IMR-90 (cell line): ENCODE results near the gene MAPKAPK2. TPM values are rescaled to one million over a fixed set of nuclear protein-coding genes. Genes with fewer than 3 reads are reported as not detected.

Experiments
- ATAC-seq: fragments of 200-7000 bp; cut with Tn5 transposase; 2 replicates; pipeline ENCODE4 v1.9.1; 2020; ENCODE audit warnings: low read depth, mild to moderate bottlenecking, moderate library complexity
- BruUV-seq: library from RNA; stranded (reverse); fragments of 400-500 nt; replicated peaks from 2 replicates; lab custom pipeline; 2021; lab: Mats Ljungman, UMichigan
- CTCF ChIA-PET: fragments of 300-600 bp; formaldehyde crosslinking; extraction: SDS; loops from one replicate; lab custom pipeline; 2021; ENCODE audit warnings: antibody characterized with exemption; lab: Yijun Ruan, JAX
- POLR2A ChIA-PET: fragments of 300-600 bp; sonication (Branson Sonifier 250); formaldehyde crosslinking; loops from one replicate; lab custom pipeline; 2022; ENCODE audit warnings: antibody characterized with exemption; ENCODE audit not compliant: unreplicated experiment; lab: Charles Lee
- DNase-seq: peaks from one replicate; pipeline ENCODE4 v3.0.0; 2013
- H2AFZ ChIP-seq: replicated peaks from 2 replicates; pipeline ENCODE3; 2013; ENCODE audit warnings: low read length, mild to moderate bottlenecking; ENCODE audit not compliant: poor library complexity
- H2AK5ac ChIP-seq: 2 replicates; pipeline ENCODE4 v1.6.1; 2013; ENCODE audit warnings: low read depth, low read length, inconsistent platforms
- H2AK9ac ChIP-seq: replicated peaks from 2 replicates; pipeline ENCODE3; 2013; ENCODE audit warnings: mild to moderate bottlenecking, low read depth, low read length, moderate library complexity; ENCODE audit not compliant: poor library complexity
- H2BK120ac ChIP-seq: 2 replicates; pipeline ENCODE4 v1.6.1; 2013; ENCODE audit warnings: low read depth, low read length, inconsistent platforms
- H2BK15ac ChIP-seq: 3 replicates; pipeline ENCODE4 v1.6.1; 2013; ENCODE audit warnings: low read depth, low read length, inconsistent platforms
- H2BK20ac ChIP-seq: 2 replicates; pipeline ENCODE4 v1.6.1; 2013; ENCODE audit warnings: low read depth, mild to moderate bottlenecking, inconsistent platforms, low read length, moderate library complexity
- H2BK5ac ChIP-seq: 2 replicates; pipeline ENCODE4 v1.6.1; 2013; ENCODE audit warnings: mild to moderate bottlenecking, low read depth, low read length, inconsistent platforms; ENCODE audit not compliant: poor library complexity, severe bottlenecking
- H3K14ac ChIP-seq: replicated peaks from 2 replicates; pipeline ENCODE4 v1.6.1; 2013; ENCODE audit warnings: low read depth, low read length, inconsistent platforms
- H3K18ac ChIP-seq: 2 replicates; pipeline ENCODE4 v1.6.1; 2013; ENCODE audit warnings: low read depth, low read length, control low read depth
- H3K23ac ChIP-seq: 2 replicates; pipeline ENCODE4 v1.6.1; 2013; ENCODE audit warnings: low read depth, low read length, inconsistent platforms
- H3K27ac ChIP-seq: 2 replicates; pipeline ENCODE4 v1.5.1; 2013; ENCODE audit warnings: mild to moderate bottlenecking, control low read depth, low read length; ENCODE audit not compliant: insufficient read depth
- H3K27me3 ChIP-seq: 2 replicates; pipeline ENCODE4 v1.6.1; 2013; ENCODE audit warnings: low read length; ENCODE audit not compliant: control insufficient read depth, insufficient read depth
- H3K36me3 ChIP-seq: 2 replicates; pipeline ENCODE4 v1.6.1; 2013; ENCODE audit warnings: low read length, mixed read lengths; ENCODE audit not compliant: control insufficient read depth, insufficient read depth
- H3K4ac ChIP-seq: 2 replicates; pipeline ENCODE4 v1.6.1; 2013; ENCODE audit warnings: low read depth, low read length, inconsistent platforms
- H3K4me1 ChIP-seq: 2 replicates; pipeline ENCODE4 v1.6.1; 2013; ENCODE audit warnings: low read length, mixed read lengths; ENCODE audit not compliant: control insufficient read depth, insufficient read depth
- H3K4me2 ChIP-seq: 2 replicates; pipeline ENCODE4 v1.6.1; 2013; ENCODE audit warnings: low read depth, mild to moderate bottlenecking, control low read depth, low read length, moderate library complexity
- H3K4me3 ChIP-seq: 2 replicates; pipeline ENCODE4 v1.5.1; 2013; ENCODE audit warnings: low read depth, mild to moderate bottlenecking, control low read depth, low read length, moderate library complexity; ENCODE audit not compliant: insufficient read depth
- H3K56ac ChIP-seq: 2 replicates; pipeline ENCODE4 v1.6.1; 2013; ENCODE audit warnings: low read length, inconsistent platforms; ENCODE audit not compliant: insufficient read depth; ENCODE audit errors: extremely low read depth
- H3K79me1 ChIP-seq, 2 experiments: 2 replicates each; pipeline ENCODE4 v1.6.1; 2013; ENCODE audit warnings: low read length in 2 of 2, inconsistent platforms in 1 of 2, low read depth in 1 of 2
- H3K9ac ChIP-seq: 2 replicates; pipeline ENCODE4 v1.6.1; 2013; ENCODE audit warnings: low read depth, low read length, control low read depth
- H3K9me1 ChIP-seq: 2 replicates; pipeline ENCODE4 v1.6.1; 2013; ENCODE audit warnings: low read length, inconsistent platforms; ENCODE audit not compliant: insufficient read depth
- H3K9me3 ChIP-seq: 2 replicates; pipeline ENCODE4 v1.6.1; 2013; ENCODE audit warnings: low read length; ENCODE audit not compliant: control insufficient read depth, insufficient read depth
- H4K20me1 ChIP-seq: 2 replicates; pipeline ENCODE4 v1.6.1; 2013; ENCODE audit warnings: low read length, inconsistent platforms; ENCODE audit not compliant: insufficient read depth
- H4K5ac ChIP-seq: 2 replicates; pipeline ENCODE4 v1.6.1; 2013; ENCODE audit warnings: mild to moderate bottlenecking, low read depth, low read length, control low read depth
- H4K8ac ChIP-seq, 2 experiments: 2 replicates each; pipeline ENCODE4 v1.6.1; 2013; ENCODE audit warnings: low read depth in 2 of 2, low read length in 2 of 2, control low read depth in 1 of 2, inconsistent platforms in 1 of 2
- H4K91ac ChIP-seq: 2 replicates; pipeline ENCODE4 v1.6.1; 2013; ENCODE audit warnings: low read depth, low read length, inconsistent platforms; ENCODE audit not compliant: insufficient read depth
- CEBPB ChIP-seq: IDR thresholded peaks from 2 replicates; pipeline ENCODE4 v1.6.1; 2012; ENCODE audit warnings: low read depth, low read length, improper control_type of control experiment
- FOS ChIP-seq: fragments of 150-350 bp; IDR thresholded peaks from 2 replicates; pipeline ENCODE4 v1.6.1; 2016; ENCODE audit warnings: low read depth, low read length
- RAD21 ChIP-seq: IDR thresholded peaks from 2 replicates; pipeline ENCODE4 v1.6.1; 2012; ENCODE audit warnings: low read length, improper control_type of control experiment
- SMC3 ChIP-seq: fragments of 150-350 bp; IDR thresholded peaks from 2 replicates; pipeline ENCODE4 v1.6.1; 2016; ENCODE audit warnings: low read depth, mild to moderate bottlenecking, antibody characterized with exemption, low read length, moderate library complexity
- WGBS, 2 experiments: methylation state at CpG; one replicate each; pipeline versions ENCODE4 v1.1.5 to v1.1.7; 2013; ENCODE audit warnings: missing lambda C conversion rate in 2 of 2; ENCODE audit not compliant: insufficient read length in 1 of 2; ENCODE audit errors: extremely low coverage in 2 of 2; 5-methylcytosine and 5-hydroxymethylcytosine counted together
- dilution Hi-C: fragments of 300-500 bp; cut with HindIII; formaldehyde crosslinking; loops from one replicate; pipeline ENCODE4 v1.14.3; 2018; ENCODE audit warnings: low sequenced_read_pairs; ENCODE audit not compliant: unreplicated experiment
- in situ Hi-C: fragments of 300-500 bp; cut with MboI; formaldehyde crosslinking; loops from 3 replicates; pipeline ENCODE4 v1.14.3; 2019; ENCODE audit warnings: low sequenced_read_pairs, inconsistent platforms, mixed read lengths
- intact Hi-C: fragments of 100-400 bp; cut with micrococcal nuclease; formaldehyde crosslinking; loops from 2 replicates; pipeline ENCODE4 v1.10.0; 2022
- polyA plus RNA-seq, 3 experiments: library from polyadenylated mRNA; depleted of rRNA; stranded (reverse); fragments of >200 nt; gene quantifications; 2 replicates each; pipeline ENCODE4 v1.2.3, GENCODE V29; 2012; ENCODE audit warnings: low replicate concordance in 1 of 3
- total RNA-seq: library from RNA; depleted of rRNA; stranded (reverse); fragments of >200 nt; gene quantifications from 2 replicates; pipeline ENCODE4 v1.2.3, GENCODE V29; 2012
- TF ChIP-seq, protein P1 (sequence below): conservative IDR thresholded peaks from 2 replicates; pipeline ENCODE4 v1.5.1; 2012; ENCODE audit warnings: mild to moderate bottlenecking, low read depth, low read length, improper control_type of control experiment

MAPKAPK2 gene
- total and polyA plus RNA-seq, 2 of the 4 experiments (the other 2 are of a cell fraction) = 56.5 to 66.4 TPM

DNA sequence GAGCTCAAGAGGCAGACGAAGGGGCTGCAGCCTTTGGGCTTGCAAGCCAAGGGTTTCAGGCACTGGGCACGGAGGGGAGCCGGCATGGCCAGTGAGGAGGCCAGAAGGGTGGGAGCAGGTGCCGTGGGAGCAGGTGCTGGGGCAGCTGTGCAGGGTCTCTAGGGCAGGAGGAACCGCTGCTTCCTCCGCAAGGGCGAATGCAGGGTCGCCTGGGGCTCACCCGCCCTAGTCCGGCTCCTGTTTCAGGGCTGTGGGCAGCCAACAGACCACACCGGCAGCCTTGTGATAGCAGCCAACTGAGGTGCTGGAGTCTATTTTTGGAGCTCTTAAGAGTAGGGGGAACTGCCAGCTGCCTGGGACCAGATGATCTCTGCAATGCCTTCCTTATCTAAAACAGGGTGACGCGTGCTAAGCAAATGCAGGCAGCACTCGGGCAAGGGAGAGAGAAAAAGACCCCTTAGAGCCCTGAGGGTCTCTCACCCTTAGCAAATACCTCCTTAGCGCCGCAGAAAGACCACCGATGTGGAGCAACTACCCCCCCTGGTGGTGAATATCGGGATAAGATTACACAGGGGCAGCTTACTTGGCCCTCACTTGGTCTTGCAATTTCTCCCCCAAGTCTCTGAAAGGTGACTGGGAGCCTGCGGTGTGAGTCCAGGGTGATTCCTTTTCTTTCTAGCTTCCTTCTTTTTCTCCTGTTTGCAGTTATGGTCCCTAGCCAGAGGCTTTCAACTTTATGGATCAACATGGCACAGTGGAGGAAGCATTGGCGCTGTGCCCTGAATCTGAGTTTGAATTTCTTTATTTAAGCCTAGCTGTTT is 20.7 kb upstream of the MAPKAPK2 start:
- Histone ChIP-seq H2AK5ac (no peak overlapping the region), H3K36me3 (no peaks in the 10 kb centered on the region), H3K9me3 (no peaks in the 10 kb centered on the region), H3K56ac (no peak overlapping the region), H4K5ac (no peak overlapping the region), H3K4me2 (peak overlapping the region; percentile 90), H3K27me3 (peaks cover 26% of the 10 kb centered on the region), H3K4ac (no peak overlapping the region), H2AFZ (peak overlapping the region; percentile 76), H4K8ac (no peak overlapping the region), H3K79me1 (no peaks in the 10 kb centered on the region), H2AK9ac (peak overlapping the region; percentile 4), H2BK20ac (no peak overlapping the region), H3K23ac (no peak overlapping the region), H2BK5ac (no peak overlapping the region), H2BK15ac (no peak overlapping the region), H3K27ac (no peak overlapping the region), H3K9ac (no peak overlapping the region), H3K18ac (no peak overlapping the region), H4K91ac (no peak overlapping the region; the same call in 1 of the 2 replicates), H4K20me1 (no peaks in the 10 kb centered on the region), H2BK120ac (no peak overlapping the region), H3K9me1 (no peaks in the 10 kb centered on the region), H3K4me3 (no peak overlapping the region), H3K4me1 (no peaks in the 10 kb centered on the region), H3K14ac (no peak overlapping the region)
- BruUV-seq = no TSS peak
- peak; percentile 93 for ATAC-seq
- intact Hi-C loops (loop anchor here (1.0 kb wide), 3 partner anchors 30 to 174 kb away; no protein-coding TSS in a partner anchor), in situ Hi-C loops (loop anchor here (5.0 to 10.0 kb wide), 2 partner anchors 37 to 179 kb away; no protein-coding TSS in a partner anchor), dilution Hi-C loops (no loop called here)
- 3% methylated on average over 4 of the region's 20 CpGs; no CpG with 5 or more reads in 1 of the 2 experiments for WGBS, 2 experiments
- no peak for TF ChIP-seq CEBPB
- TF ChIP-seq, protein P1, sequence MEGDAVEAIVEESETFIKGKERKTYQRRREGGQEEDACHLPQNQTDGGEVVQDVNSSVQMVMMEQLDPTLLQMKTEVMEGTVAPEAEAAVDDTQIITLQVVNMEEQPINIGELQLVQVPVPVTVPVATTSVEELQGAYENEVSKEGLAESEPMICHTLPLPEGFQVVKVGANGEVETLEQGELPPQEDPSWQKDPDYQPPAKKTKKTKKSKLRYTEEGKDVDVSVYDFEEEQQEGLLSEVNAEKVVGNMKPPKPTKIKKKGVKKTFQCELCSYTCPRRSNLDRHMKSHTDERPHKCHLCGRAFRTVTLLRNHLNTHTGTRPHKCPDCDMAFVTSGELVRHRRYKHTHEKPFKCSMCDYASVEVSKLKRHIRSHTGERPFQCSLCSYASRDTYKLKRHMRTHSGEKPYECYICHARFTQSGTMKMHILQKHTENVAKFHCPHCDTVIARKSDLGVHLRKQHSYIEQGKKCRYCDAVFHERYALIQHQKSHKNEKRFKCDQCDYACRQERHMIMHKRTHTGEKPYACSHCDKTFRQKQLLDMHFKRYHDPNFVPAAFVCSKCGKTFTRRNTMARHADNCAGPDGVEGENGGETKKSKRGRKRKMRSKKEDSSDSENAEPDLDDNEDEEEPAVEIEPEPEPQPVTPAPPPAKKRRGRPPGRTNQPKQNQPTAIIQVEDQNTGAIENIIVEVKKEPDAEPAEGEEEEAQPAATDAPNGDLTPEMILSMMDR = peak; percentile 85
- TF ChIP-seq RAD21 = peak; percentile 82
- TF ChIP-seq FOS = no peak
- peak; percentile 89 for TF ChIP-seq SMC3
- CTCF ChIA-PET = interaction anchor here (0.6 to 2.9 kb wide), 22 partner anchors 10 to 1232 kb away, joined by 3 to 37 read pairs (median 4); partner anchors contain the start of genes DYRK3 and EIF2D
- POLR2A ChIA-PET = interaction anchor here (1.5 kb wide), 1 partner anchor 29 kb away, joined by 4 read pairs; the partner anchor contains the start of gene DYRK3
- peak; percentile 66 for DNase-seq
